Transverse colon (tissue), 4 donors: ENCODE results near the gene S100A16.

Experiments
- EP300 ChIP-seq: sonication (generic); formaldehyde crosslinking; IDR thresholded peaks from one replicate; pipeline ENCODE4 v1.6.1; 2017; ENCODE audit warnings: antibody characterized with exemption, low read depth
- POLR2A ChIP-seq: fragments of 450-650 bp; IDR thresholded peaks from one replicate; pipeline ENCODE4 v1.6.1; 2016; ENCODE audit warnings: antibody characterized with exemption, mild to moderate bottlenecking, moderate library complexity
- POLR2AphosphoS5 ChIP-seq, 3 donors: sonication (generic); formaldehyde crosslinking; IDR thresholded peaks; one replicate each; pipeline ENCODE4 v1.6.1; 2016; ENCODE audit warnings: antibody characterized with exemption in 3 of 3
- TF ChIP-seq, protein P1 (sequence below), 5 experiments: fragments of 200-600 bp in 3 of 5; fragments of 450-650 bp in 2 of 5; sonication (generic) in 3 of 5; IDR thresholded peaks; 1 replicate in 2 of 5; 2 replicates in 3 of 5; pipeline ENCODE4 v1.5.1; 2016 to 2017; ENCODE audit warnings: antibody characterized with exemption in 5 of 5, inconsistent platforms in 3 of 5, mild to moderate bottlenecking in 2 of 5, moderate library complexity in 1 of 5

DNA sequence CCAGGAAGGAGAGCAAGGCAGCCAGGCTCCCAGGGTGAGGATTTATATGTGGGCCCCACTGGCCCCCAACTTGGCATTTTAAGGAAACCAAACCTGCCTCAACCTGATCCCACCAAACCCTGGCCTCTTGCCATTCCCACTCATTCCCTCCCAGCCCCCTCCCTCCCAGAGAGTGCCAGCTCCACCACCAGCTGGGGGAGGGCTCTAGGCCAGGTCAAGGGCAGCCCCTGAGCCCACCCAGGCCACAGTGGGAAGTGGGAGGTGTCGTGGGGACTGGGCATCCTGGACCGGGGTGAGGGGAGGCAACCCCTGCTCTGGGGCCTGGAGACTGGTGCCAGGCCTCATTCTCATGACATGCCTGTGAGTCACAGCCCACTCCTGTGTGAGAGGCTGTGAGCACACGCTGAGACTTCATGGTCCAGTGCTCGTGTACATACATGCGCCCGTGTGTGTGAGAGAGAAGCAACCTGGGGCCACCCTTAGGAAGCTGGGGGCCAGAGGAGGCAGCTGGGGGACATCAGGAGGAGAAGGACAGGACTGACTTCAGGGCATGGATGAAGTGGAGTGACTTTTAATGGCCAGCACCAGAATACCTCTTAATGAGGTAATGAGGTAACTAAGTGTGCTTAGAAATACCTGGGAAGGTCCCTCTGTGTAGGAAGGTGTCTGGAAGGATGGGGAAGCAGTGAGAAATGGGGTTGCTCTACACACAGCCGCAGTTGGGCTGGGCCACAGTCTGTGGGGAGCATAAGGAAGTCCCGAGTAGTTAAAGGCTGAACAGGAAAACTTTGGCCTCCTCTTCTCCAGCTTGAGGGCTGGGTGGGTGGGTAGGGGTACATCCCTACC is 47.2 kb downstream of the S100A16 start, which contains the start of gene S100A2:
- no peak for TF ChIP-seq POLR2A
- TF ChIP-seq, protein P1, sequence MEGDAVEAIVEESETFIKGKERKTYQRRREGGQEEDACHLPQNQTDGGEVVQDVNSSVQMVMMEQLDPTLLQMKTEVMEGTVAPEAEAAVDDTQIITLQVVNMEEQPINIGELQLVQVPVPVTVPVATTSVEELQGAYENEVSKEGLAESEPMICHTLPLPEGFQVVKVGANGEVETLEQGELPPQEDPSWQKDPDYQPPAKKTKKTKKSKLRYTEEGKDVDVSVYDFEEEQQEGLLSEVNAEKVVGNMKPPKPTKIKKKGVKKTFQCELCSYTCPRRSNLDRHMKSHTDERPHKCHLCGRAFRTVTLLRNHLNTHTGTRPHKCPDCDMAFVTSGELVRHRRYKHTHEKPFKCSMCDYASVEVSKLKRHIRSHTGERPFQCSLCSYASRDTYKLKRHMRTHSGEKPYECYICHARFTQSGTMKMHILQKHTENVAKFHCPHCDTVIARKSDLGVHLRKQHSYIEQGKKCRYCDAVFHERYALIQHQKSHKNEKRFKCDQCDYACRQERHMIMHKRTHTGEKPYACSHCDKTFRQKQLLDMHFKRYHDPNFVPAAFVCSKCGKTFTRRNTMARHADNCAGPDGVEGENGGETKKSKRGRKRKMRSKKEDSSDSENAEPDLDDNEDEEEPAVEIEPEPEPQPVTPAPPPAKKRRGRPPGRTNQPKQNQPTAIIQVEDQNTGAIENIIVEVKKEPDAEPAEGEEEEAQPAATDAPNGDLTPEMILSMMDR (IDR thresholded peaks at IDR 0.05), result no peak
- no peak for TF ChIP-seq EP300
- peak in 2 of 3 donors; percentile 27 to 62 for TF ChIP-seq POLR2AphosphoS5 (IDR thresholded peaks at IDR 0.05)
